Stimulated activated CD4-positive, alpha-beta T cell treated with anti-CD3 and anti-CD28 coated beads, Interleukin-2, amount 100 ng/mL, for 24 hours (primary cell): ENCODE data around the gene VASP.

Experiments
- DNase-seq, 2 donors: peaks; one replicate each; pipeline ENCODE4 v3.0.0-alpha.2; 2020

VASP gene

DNA sequence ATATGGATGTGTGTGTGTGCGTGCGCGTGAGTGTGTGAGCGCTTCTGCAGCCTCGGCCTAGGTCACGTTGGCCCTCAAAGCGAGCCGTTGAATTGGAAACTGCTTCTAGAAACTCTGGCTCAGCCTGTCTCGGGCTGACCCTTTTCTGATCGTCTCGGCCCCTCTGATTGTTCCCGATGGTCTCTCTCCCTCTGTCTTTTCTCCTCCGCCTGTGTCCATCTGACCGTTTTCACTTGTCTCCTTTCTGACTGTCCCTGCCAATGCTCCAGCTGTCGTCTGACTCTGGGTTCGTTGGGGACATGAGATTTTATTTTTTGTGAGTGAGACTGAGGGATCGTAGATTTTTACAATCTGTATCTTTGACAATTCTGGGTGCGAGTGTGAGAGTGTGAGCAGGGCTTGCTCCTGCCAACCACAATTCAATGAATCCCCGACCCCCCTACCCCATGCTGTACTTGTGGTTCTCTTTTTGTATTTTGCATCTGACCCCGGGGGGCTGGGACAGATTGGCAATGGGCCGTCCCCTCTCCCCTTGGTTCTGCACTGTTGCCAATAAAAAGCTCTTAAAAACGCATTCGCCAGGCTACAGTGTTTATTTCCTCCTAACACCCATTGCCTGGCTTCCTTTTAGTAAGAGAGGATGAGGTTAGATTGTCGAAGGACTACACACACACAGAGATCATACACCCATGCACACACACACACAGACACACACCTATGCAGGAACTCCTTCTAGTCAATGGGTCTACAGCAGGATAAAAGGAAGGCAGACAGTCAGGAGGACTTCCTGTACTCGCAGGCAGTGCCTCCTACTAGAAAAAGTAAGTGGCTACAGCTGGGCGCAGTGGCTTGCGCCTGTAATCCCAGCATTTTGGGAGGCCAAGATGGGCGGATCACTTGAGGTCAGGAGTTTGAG, 32.4 kb upstream of the VASP start:
- no peak for DNase-seq

GRCh38 chr19:45475537-45476291, 31.6 kb upstream of the VASP start:
- no peak for DNase-seq

- no peak for DNase-seq
Observed at GRCh38 chr19:45476304-45476703, 31.0 kb upstream of the VASP start.

GRCh38 chr19:45477186-45477585, 30.1 kb upstream of the VASP start:
- DNase-seq = no peak

DNA sequence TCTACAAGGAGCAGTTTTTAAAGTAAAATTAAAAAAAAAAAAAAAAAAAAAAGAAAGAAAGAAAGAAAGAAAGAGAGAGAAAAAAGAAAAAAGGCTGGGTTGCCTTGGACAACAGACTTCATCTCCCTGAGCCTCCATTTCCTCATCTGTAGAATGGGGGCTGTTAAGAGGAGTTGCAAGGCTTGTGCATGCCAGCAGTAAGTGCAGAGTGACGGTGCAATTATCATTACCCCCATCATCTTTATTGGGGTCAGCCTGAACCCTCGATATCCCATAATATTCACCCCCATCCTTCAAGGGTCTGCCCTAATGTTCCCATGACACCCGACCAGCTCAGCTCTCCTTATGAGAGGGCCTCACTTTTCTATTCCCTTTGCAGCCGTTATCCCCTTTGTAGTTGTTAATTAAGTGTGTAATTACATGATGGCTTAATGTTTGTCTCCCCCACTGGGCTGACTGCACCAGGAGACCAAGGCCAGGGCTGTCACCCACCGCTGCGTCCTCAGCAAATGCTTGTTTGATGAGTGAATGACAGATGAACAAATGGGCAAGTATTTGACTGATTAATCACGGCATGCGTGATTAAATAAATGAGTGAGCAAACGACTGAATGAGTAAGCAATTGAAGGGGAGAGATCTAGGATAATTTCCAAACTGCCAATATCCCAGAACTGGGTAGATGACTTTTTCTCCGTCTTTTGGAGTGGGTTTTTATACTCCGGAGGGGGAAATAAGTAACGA, 29.4 kb upstream of the VASP start:
- DNase-seq = peak in 1 of 2 donors; percentile 42

GRCh38 chr19:45478454-45479238, 28.6 kb upstream of the VASP start:
- peak; percentile 93 for DNase-seq

- no peak for DNase-seq
Observed at GRCh38 chr19:45483033-45483432, 24.2 kb upstream of the VASP start.

DNA sequence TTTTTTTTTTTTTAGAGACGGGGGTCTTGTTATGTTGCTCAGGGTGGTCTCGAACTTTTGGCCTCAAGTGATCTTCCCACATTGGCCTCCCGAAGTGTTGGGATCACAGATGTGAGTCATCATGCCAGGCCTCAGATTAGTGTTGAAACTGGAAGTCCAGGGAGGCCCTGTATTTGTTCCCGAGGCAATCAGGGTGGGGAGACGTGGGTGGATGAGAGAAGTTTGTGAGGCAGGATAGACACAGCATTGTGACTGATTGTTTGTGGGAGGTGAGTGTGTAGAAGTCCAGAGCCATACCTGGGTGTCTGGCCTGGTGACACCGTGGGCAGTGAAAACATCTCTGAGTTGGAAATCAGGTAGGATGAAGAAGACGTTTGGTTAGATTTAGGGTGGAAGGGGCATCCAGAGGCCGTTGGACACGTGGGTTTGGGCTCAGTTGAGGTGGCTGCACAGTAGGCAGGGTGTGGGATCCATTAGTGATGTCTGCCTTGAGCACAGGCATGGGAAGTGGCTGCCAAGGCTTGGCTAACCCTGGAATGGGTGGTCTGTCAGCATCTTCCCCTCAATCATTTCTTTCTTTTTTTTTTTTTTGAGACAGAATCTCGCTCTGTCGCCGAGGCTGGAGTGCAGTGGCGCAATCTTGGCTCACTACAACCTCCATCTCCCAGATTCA, 22.9 kb upstream of the VASP start:
- DNase-seq = no peak

DNA sequence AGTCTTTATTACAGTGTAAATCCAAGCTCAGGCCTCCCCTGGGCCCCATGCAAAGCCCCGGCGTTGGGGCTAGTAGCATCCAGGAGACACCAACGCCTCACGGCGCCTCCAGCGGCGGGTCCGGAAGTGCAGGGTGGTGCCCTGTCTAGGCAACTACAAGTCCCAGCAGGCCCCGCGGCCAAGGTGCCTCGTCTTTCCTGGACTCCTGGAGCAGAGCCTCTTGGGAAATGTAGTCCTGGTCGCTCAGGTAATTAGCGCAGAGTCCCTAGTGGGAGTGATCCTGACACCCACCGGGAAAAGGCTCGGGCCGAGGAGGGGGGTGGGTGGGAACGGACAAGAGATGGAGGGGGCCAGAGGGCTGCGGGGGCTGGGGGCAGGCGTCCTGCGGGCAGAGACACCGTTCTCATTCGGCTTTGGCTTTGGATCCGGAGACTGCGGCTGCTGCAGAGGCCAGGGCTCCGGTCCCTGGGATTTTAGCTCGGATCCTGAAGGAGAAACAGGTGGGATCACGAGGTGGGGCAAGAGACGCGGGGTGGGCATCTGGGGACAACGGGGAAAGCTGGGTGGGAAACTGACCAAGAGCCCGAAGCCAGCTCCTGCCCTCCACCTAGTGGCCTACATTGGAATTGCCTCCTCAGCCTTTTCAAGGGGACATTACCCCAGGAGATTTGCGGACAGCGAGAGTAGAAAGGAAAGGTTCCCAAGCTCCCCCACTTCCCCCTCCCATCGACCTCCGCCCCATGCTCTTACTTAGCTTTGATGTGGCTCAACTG, 21.8 kb upstream of the VASP start:
- peak; percentile 99 to 100 for DNase-seq

- DNase-seq = no peak
Observed at GRCh38 chr19:45488708-45489107, 18.6 kb upstream of the VASP start.

DNA sequence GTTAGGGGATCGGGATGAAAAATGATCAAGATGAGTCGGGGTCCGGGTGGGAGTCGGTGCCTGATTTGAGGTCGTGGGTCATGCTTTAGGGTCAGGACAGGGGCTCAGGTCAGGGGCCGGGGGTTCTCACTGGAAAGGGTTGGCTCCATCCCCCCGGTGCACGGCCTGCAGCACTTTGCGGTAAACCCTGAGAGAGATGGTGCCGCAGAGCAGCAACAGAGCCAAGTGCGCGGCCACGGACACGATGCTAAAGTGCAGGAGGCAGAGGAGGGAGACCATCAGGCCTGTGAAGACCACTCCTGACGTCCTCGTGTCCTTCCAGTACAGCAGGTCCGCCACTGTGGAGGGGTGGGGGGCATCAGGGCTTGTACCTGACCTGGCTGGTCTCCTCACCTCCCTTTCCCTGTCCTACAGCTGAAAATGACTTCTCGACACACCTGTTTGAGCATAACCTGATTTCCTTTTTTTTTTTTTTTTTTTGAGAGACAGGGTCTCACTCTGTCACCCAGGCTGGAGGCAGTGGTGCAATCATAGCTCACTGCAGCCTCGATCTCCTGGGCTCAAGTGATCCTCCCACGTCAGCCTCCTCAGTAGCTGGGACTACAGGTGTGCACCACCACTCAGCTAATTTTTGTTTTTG, 17.9 kb upstream of the VASP start:
- no peak for DNase-seq

DNA sequence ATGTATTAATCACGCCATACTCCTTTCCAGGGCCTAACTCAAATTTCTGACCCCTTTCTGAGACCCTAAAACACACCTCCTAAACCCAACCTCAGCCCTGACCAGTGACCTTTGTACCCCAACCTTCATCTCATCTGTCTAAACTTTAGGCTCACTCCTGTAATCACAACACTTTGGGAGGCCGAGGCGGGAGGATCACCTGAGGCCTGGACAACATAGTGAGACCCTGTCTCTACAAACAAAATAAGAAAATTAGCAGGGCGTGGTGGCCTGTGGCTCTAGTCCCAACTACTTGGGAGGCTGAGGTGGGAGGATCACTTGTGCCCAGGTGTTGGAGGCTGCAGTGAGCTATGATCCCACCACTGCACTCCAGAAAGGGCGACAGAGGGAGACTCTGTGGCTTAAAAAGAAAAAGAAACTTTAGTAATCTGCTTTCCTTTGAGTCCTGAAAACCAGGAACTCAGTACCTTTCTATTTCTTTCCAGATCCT, 15.1 kb upstream of the VASP start:
- DNase-seq = no peak

DNA sequence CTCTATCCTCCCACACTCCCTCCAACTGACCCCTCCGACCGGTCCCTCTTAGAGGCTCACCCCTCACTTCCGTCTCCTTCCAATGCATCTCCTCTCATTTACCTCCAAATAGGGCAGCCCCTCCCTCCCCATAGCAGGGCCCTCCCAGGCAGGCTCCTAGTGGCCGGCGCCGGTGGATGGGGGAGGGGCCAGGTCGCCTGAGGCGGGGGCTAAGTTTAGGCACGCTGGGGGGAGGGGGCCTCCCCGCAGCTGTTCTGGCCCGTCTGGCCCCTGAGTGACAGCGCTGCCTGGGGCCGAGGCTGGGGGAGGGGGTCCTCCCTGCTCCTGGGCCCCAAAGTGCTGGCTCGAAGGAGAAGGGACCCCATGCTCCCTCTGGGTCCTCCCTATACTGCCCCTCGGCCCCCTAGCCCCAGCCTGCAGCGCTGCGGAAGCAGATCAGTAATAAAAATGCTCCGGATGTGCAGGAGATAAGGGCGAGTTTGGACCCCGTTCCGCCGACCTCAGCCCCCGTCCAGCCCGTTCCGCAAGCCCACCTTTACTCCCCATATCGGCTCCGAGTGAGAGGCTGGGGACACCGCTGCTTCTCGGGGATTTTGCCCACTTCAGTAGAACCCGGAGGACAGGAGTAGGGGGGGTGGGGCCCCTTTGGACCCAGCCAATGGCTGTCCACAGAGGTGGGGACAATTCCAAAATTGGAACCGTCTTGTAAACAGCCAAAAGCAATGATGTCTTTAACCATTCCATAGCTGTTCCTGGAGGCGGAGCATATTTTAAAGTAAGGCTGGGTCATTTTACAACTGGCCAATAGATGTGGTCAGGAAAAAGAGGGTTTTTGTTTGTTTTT, 14.4 kb upstream of the VASP start:
- no peak for DNase-seq

DNA sequence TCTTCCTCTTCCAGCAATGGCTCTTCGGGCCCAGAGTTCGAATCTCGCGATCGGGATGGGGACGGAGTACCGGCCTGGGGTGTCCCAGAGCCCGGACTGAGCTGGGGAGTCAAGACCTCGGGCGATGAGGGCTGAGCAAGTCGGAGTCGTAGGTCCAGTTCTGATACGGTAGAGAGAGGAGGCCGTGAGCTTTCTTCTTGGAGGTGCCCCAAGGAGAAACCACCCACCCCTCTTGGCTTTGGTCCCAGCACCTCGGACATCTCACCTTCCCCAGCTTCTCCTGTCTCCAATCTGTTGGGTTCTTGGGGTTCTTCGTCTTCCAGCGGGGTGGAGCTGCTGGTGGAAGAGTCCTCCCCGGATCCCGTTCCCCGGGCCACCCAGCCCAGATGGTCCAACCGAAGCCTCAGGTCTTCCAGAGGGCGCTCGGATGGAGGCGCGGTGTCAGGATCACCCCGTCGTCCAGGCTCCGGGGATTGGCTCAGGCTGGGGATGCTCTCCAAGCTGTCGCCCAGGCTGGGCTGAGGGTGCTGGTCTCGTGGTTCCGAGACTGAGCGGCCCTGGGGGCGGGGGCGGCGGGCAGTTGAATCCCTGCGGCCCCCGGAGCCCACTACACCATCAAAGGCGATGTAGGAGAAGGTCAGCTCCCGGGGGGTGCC, 12.9 kb upstream of the VASP start:
- DNase-seq = no peak

DNA sequence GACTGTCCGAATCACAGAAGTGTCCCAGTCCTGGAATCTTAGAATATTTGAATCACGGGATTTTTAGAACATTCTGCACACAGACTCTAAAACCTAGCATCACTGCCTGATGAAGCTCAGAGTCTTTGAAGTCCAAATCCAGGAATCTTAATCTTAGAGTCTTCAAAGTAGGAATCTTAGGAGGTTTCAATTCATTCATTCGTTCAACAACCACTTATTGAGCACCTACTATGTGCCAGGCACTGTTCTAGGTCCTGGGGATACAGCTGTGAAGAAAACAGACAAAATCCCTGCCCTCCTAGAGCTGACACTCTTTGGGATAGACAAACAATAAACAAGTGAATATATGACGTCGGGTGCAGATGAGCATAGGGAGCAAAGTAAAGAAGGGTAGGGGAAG, 12.1 kb upstream of the VASP start:
- DNase-seq = no peak

DNA sequence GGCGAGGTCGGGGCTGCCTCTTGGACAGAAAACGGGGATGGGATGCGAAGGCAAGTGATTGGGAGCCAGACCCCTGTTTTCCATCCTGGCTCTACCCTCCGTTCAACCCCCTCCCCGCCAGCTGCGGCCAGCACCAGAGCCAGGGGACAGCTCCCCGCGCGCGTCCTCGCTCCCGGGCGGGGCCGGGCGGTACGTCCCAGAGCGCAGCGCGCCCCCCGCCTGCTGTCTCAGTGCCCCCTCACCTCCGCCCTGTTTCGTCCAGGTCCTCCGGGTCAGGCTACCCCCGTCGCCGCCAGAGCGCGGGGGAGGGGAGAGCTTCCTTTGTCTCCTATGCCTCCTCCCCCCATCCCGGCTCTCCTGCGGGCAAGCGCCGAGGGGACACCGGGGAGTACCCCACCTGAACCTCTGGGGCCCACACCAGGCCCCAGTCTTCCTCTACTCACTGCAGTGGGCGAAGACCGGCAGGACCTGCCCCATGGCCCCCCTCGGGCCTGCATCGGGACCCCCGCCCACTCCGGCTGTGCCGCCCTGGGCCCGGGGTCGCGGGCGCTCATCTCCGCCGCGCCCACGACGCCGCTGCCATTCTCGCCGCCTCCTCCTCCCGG, 10.8 kb upstream of the VASP start:
- DNase-seq = peak in 1 of 2 donors; percentile 50

DNA sequence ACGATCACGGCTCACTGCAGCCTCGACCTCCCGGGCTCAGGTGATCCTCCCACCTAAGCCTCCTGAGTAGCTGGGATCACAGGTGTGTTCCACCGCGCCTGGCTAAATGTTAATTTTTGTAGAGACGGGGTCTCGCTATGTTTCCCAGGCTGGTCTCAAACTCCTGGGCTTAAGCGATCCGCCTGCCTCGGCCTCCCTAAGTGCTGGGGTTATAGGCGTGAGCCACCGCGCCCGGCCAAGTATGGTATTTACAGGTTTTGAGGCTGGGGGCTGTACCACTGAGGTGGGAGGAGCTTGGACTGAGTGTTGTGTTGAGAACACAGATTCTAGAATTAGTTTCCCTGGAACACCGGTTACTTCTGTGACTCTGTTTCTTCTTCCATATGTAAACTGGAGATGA, 9.5 kb upstream of the VASP start:
- no peak for DNase-seq

DNA sequence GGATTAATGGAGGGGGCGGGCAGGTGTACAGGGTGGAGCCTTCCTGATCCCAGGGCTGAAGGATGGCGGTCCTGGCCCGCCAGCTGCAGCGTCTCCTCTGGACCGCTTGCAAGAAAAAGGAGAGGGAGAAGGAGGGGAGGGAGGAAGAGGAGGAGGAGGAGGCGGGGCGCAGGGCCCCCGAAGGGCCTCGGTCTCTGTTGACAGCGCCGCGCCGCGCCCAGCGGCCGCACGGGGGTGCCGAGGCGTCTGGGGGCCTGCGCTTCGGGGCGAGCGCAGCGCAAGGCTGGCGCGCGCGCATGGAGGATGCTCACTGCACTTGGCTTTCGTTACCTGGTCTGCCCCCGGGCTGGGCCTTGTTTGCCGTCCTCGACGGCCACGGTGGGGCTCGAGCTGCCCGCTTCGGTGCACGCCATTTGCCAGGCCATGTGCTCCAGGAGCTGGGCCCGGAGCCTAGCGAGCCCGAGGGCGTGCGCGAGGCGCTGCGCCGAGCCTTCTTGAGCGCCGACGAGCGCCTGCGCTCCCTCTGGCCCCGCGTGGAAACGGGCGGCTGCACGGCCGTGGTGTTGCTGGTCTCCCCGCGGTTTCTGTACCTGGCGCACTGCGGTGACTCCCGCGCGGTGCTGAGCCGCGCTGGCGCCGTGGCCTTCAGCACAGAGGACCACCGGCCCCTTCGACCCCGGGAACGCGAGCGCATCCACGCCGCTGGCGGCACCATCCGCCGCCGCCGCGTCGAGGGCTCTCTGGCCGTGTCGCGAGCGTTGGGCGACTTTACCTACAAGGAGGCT, 8.7 kb upstream of the VASP start, which contains the start of gene PPM1N:
Gene PPM1N, plus strand, starts transcription at position 33 of the 785 bp plus-strand sequence. Its CDS starts 30 bp downstream, at position 63.
- DNase-seq = peak; percentile 60 to 71
